Amniotic epithelial cell (primary cell): ENCODE results near the gene ACTL7B.
A peak's percentile ranks its signal among the peaks of the same experiment; 100 is the strongest.
"Not testable (repeated sequence)": the region's sequence is repeated elsewhere in the genome, so short reads cannot be mapped to it uniquely, and the experiment has no call there.

Experiments used
- DNase-seq: peaks from one replicate; pipeline ENCODE4 v3.0.0-alpha.2; 2010; ENCODE audit warnings: low read depth

The ACTL7B gene

DNA sequence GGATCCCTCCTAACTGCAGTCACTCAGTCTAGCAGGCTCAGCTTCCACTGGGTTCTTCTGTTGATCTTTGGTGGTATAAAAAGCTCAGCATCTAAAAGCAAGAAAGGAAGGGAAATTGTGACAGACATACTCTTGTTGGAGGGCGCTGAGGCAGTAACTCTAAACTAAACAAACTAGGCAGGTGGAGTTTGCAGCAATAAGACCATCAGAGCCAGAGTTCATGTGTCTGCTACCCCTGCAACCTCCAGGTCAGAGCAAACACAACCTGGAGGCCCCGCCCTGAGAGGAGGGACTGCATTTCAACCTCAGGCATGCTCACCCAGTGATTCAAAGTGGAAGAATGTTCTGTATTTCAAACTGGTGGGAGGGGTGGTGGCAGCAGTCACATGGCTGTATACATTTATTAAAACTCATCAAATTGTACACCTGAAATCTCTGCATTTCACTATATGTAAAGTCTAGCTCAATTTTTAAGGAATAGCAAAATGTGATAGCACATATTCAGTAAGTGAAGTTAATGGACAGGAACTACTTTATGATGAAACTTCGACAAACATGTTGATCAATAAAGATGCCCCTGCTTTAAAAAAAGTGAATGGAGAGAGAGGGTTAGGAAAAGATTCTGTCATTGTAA lies 13.4 kb upstream of the ACTL7B start:
- peak; percentile 74 for DNase-seq

GRCh38 chr9:108867829-108868228 lies 12.0 kb upstream of the ACTL7B start:
- no peak for DNase-seq

- no peak for DNase-seq
Observed at GRCh38 chr9:108867116-108867515, 11.3 kb upstream of the ACTL7B start.

DNA sequence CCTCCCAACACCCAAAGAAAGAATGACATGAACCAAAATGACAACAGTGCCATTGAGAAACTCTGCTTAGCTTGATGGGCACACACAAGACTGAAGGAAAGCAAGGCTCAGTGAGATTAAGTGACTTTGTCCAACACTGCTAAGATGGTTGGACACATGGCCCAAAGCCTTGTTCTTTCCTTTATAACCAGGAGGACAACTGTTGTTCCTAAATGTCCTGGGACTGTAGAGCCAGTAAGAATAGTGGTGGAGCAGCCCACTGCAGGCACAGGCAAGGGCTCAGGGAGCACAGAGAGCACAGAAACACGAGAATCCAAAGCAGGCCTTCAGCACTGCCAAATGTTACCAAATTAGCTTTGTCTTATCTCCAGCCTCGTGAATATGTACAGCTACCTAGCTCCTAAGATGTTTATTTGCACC lies 10.2 kb upstream of the ACTL7B start:
- no peak for DNase-seq

- no peak for DNase-seq
Observed at GRCh38 chr9:108865037-108865436, 9.3 kb upstream of the ACTL7B start.

DNA sequence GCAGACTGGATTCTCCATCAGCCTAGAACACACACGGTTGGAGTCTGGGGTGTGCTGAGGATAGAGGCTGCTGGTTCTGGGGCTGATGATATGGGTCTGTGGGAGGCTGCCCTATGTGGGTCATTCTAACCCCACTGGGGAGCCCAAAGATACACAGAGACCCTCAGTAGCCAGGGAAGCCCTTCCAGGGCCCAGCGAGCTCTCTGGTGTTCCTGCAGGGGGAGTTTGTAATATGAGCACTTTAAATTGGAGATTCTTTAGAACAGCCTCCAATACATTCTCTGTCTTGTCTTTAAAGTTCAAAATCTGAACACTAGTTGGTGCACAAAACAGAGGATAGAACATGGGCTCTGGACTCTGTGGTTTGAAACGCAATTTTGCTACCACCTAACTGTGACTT lies 8.7 kb upstream of the ACTL7B start:
- no peak for DNase-seq

- no peak for DNase-seq
Observed at GRCh38 chr9:108863891-108864290, 8.1 kb upstream of the ACTL7B start.

GRCh38 chr9:108861997-108862396 lies 6.2 kb upstream of the ACTL7B start, which contains the start of gene ACTL7A:
Gene ACTL7A (plus strand): TSS chr9:108862266. CDS start chr9:108862323, 57 bp downstream.
- no peak for DNase-seq

GRCh38 chr9:108861464-108861863 lies 5.7 kb upstream of the ACTL7B start:
- no peak for DNase-seq

DNA sequence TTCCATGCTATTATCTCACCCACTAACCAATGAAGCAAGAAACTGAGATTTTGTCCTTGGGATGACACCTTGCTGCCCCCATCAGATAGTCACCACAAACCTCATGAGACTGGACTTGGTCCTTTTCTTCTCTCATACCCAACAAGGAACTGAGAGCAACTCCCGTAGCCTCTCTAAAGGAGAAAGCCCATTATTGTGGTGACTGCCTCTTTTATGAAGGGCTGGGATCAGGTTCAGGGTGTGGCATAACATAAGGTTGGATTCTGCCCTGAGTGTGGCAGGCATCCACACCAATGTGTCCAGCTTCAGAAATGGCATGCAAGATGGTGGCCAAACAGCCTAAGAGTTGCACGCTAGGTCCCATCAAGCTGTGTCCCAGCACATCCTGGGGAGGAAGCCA lies 5.0 kb upstream of the ACTL7B start:
- DNase-seq, result no peak

DNA sequence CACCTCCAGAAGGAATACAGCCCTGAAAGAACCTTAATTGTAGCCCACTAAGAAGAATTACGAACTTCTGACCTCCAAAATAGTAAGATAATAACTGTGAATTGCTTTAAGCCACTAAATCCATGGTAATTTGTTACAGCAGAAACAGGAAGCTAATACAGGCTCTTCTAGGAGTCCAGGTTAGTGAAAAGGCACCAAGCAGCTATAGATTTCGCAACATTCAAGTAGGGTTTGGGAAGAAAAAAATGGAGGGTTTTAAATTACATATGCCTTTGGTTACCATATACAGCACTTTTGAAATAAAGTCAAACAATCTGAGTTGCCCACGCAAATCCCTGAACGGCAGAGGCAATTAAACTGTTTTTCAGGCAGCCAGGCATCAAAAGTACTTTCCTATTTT lies 4.6 kb upstream of the ACTL7B start:
- DNase-seq, result peak; percentile 11

DNA sequence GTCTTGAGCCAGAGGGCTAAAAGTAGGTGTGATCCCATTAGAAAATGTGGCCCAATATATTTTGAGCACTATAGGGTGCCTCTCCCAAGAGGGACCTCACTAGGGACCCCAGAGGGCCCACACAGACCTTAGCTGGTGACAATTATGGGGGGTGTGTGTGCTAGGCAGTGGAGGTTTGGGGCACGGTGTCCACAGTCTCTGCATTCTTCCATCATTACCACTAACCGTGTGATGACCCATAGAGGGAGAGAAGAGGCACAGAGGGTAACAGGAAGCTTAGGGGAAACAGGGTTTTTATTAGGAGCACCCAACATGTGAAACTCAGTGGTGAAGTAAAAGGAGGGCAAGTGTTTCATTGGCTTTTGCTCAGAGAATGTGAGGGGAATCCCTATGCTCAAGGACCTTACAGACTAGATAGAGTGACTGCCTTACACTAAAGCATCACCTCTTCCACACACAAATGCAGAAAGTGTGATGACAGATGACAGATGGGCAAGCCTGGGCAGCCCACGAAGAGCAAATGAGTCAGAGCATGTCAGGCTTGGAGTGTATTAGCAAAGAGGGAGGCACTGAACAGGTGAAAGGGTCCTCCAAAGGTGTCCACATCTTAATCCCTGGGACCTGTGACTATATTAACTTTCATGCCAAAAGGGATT lies 3.8 kb upstream of the ACTL7B start:
- DNase-seq, result peak; percentile 33

DNA sequence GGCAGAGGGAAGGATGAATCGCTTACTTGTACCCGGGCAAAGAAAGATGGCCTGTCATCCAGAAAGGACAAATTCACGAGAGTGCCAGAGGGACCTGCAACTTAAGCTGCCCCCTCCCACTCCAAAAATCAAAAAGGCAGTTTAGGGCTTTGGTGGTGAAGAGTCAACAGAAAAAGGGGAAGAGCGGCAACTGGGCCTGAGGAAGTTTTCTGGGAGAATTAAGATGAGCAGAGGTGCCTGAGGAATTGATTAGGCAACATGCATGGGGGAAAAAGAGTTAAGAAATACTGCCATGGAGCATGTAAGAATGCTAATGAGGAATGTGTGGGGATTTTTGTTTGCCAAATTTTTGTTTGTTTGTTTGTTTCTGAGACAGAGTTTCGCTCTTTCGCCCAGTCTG lies 1.8 kb upstream of the ACTL7B start:
- no peak for DNase-seq

DNA sequence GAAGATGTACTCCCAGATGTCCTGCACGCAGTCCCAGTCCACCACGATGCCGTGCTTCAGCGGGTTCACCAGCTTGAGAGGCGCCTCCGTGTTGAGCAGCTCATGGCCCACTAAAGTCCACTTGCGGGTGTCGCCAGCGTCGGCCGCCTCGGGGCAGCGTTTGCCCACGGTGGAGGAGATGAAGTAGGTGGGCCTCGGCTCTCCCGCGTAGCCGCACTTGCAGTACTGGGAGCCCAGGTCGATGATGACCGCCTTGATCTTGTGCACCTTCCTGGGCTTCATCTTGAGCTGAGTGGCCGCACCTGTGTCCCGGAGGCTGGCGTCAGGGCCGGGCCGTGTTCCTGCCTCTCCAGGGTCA lies 278 bp downstream of the ACTL7B start:
- no peak for DNase-seq

DNA sequence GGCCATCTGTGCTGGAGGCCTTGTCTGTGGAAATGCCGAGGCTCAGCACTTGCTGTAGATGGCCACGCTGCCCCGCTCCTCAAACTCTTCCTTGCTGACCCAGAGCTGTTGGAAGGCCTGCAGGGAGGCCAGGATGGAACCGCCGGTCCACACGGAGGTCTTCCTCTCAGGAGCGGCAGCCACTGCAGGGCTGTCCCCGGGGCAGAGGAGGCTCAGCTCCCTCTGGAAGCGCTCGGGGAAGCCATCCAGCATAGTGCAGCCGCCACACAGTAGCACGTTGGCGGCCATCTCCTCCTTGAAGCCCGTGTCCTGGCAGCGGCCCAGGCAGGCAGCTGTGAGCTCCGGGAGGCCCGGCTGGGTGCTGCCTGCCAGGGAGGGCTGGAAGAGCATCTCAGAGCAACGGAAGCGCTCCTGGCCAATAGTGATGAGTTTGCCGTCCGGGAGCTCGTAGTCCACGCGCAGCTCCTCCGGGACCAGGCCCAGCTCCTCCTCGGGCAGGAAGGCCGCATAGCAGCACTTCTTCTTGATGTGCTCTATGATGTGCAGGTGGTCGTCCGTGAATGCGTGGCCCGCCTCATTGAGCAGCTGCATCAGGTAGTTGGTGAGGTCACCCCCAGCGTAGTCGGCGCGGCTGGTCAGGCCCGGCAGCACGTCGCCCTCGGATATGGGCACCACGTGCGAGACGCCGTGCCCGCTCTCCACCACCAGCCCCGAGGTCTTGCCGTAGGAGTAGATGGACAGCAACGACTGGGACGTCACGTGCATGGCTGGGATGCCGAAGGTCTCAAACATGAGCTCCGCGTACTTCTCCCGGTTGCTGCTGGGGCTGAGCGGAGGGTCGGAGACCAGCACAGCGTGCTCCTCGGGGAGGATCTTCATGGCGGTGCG lies 901 bp downstream of the ACTL7B start:
- no peak for DNase-seq

DNA sequence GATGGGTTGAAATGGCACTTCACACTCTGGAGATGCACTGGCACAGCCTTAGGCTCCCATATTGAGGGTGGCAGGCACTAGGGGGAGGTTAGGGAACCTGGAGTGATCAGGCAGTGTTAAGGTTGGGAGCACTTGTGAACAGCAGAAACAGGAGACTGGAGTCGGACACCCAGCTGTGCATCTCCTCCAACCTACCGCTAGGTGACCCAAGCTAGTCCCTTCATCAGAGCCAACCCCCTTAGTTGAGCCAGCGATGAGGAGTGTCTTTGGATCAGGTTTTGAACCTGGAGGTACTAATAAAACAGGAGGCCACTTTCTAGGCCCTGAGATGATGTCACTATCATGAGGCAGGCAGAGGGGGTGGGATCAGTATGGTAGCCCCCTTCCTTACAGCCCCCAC lies 1.7 kb downstream of the ACTL7B start:
- no peak for DNase-seq

DNA sequence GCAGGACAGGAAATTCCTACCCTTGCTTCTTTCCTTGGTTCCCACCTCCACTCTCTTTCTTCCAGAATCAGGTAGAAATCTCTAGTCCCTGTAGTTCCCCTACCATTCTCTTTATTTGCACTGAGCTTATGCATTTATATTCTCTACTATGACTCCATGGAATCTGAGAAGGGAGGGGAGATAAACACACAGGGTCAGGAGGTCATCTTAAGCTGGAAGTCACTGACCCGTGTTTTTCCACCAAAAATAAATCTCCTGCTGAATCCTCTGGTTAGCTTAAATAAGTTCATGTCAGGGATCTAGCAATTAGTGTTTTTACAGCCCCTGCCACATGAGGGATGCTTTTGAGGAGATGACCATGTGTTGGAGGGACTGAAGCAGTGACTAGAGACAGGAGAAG lies 3.7 kb downstream of the ACTL7B start:
- no peak for DNase-seq

DNA sequence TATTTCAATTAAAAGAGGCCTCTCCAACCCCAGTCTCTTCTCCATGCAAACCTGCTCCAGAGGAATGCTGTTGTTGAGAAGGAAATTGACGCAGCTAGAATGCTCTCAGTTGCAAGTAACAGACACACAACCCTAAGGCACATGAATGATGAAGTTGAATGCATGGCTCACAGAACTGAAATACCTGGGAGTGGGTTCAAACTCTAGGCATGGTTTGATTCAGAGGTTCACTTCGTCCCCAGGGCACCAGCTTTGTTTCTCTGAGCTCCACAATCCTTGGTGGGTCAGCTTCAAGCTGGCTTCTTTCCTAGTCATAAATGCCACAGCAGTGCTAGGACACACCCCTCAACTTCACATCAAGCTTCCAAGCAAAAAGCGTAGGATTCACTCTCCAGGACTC lies 4.6 kb downstream of the ACTL7B start:
- DNase-seq, result no peak

DNA sequence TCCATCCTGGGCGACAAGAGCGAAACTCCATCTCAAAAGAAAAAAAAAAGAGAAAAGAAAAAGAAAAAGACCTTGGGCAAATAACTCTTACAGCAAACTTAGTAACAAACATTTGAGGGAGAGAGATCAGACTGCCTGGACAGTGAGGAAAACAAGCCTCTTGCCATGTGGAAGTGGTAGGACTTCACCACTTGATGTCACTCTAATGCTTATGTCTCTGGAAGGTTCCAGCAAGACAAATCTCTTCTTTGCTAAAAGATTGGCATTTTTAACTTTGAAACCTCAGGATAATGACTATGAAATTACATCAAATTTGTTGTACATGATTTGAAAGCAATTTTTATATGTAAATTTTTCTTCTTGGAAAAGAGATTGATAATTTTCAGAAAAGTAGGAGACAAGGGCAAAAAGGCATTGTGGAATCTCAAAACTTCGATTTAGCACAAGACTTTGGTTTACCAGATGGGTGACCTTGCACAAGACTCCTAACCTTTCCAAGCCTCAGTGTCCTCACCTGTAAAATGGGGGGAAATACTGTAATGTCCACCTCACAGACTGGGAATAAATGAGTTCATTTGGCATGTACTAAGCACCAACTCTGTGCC lies 5.4 kb downstream of the ACTL7B start:
- peak; percentile 54 for DNase-seq

DNA sequence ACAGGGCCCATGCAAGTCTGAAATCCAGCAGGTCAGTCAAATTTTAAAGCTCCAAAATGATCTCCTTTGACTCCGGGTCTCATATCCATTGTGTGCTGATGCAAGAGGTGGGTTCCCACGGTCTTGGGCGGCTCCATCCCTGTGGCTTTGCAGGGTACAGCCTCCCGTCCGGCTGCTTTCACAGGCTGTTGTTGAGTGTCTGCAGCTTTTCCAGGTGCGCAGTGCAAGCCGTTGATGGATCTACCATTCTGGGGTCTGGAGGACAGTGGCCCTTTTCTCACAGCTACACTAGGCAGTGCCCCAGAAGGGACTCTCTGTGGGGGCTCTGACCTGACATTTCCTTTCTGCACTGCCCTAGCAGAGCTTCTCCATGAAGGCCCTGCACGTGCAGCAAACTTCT lies 7.5 kb downstream of the ACTL7B start:
- DNase-seq, result not testable (repeated sequence)

DNA sequence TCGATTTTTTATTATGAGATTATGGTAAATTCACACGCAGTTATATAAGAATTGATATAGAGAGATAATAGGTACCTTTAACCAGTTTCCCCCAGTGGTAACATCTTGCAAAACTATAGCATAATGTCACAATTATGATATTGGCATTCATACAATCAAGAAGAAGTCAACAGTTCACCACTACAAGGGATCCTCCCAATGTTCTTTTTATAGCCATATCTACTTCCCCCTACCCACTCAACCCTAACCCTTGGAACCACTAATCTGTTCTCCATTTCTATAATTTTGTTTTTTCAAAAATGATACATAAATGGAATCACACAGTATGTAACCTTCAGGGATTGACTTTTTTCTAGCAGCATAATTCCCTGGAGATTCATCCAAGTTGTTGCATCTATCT lies 9.8 kb downstream of the ACTL7B start:
- no peak for DNase-seq

DNA sequence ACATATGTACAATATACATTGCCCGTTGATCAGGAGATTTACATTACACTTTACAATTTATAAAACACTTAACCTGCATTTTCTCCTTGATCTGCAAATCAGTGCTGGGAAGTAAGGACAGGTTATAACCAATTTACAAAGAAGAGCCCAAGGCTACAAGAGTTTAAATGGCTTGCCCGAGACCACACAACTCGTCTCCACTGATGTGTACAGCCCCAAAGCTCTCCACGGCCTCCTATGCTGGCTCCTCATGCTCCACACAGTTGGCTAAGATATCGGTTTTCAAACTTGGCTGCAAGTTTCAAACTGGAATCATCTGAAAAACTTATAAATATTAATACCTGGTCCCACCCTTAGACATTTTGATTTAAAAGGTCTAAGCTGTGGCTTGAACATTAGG lies 10.3 kb downstream of the ACTL7B start:
- no peak for DNase-seq

- DNase-seq, result no peak
Observed at GRCh38 chr9:108844856-108845255, 10.9 kb downstream of the ACTL7B start.
